Pancreas (tissue), 10 donors: ENCODE results near the gene PPP1R3A. TPM values are rescaled to one million over a fixed set of nuclear protein-coding genes. Genes with fewer than 3 reads are reported as not detected.

Source experiments
- ATAC-seq, 4 donors: fragments of 200-7000 bp; cut with Tn5 transposase; one replicate each; pipeline versions ENCODE4 v1.8.0 to v1.9.1; 2020; ENCODE audit warnings: mild to moderate bottlenecking in 4 of 4, moderate library complexity in 4 of 4
- DNase-seq, 6 donors: peaks; one replicate each; pipeline ENCODE4 v3.0.0-alpha.2; 2020
- FAIRE-seq: peaks from 2 replicates; lab custom pipeline; 2012; peaks lifted over from hg19 to GRCh38; lab: Jason Lieb, UNC
- H3K27ac ChIP-seq, 4 donors: fragments of 200-600 bp; sonication (generic); 1 replicate in 3 of 4; 2 replicates in 1 of 4; pipeline versions ENCODE4 v1.5.0 to v1.8.0; 2020
- H3K27me3 ChIP-seq, 4 donors: fragments of 200-600 bp; one replicate each; pipeline ENCODE4 v1.8.0; 2021
- H3K36me3 ChIP-seq, 3 donors: fragments of 200-600 bp; sonication (generic) in 1 of 3; one replicate each; pipeline versions ENCODE4 v1.5.0 to v1.8.0; 2020 to 2021
- H3K4me1 ChIP-seq, 3 donors: fragments of 200-600 bp; one replicate each; pipeline ENCODE4 v1.8.0; 2021
- H3K4me3 ChIP-seq, 4 donors: fragments of 200-600 bp; sonication (generic) in 2 of 4; one replicate each; pipeline versions ENCODE4 v1.5.0 to v1.8.0; 2020 to 2021
- H3K9me3 ChIP-seq, 4 donors: fragments of 200-600 bp; one replicate each; pipeline ENCODE4 v1.8.0; 2021
- WGBS, 2 donors: extraction: QIAGEN DNeasy Blood & Tissue Kit; methylation state at CpG; one replicate each; pipeline ENCODE4 v1.1.7; 2013; 5-methylcytosine and 5-hydroxymethylcytosine counted together
- intact Hi-C, 3 donors: fragments of 100-400 bp; cut with DNase I; formaldehyde crosslinking; loops; one replicate each; pipeline versions ENCODE4 v1.11.1 to v1.14.2; 2022
- polyA plus RNA-seq, 2 donors: library from polyadenylated mRNA; stranded (reverse); fragments of 200-250 nt; gene quantifications; one replicate each; pipeline ENCODE4 v1.2.3, GENCODE V29; 2013
- total RNA-seq, 6 donors: library from RNA; stranded (reverse); fragmentation: NEBNext Ultra II Directional in 4 of 6; extraction: Animal tissue kit (Norgen Biotek cat#: 25700) in 4 of 6; gene quantifications; one replicate each; pipeline versions ENCODE4 v1.2.1 to v1.2.4, GENCODE V29; 2021 to 2023
- TF ChIP-seq, protein P1 (sequence below), 4 donors: fragments of 200-600 bp; sonication (generic) in 3 of 4; IDR thresholded peaks; one replicate each; pipeline versions ENCODE4 v1.5.0 to v1.8.0; 2021; ENCODE audit warnings: antibody characterized with exemption in 4 of 4
- donor health status: healthy with polysubstance abuse.
- donor health status: DM: no; HTN: no; CAD: no; lungs with moderate emphysema.
- donor health status: DM: no; HTN: no; CAD: no.
- donor health status: control.
- donor health status: control.
- donor health status: Bipolar disorder and iron deficiency.
- donor health status: DM: yes; HTN: yes; CAD: no.
- donor health status: DM: no; HTN: no; CAD: no.
- donor health status: DM: no; HTN: no; CAD: no.
- donor health status: DM: yes; HTN: yes; CAD: no.

Gene PPP1R3A
- total and polyA plus RNA-seq, 8 donors: 0.08 TPM; not detected in 7

DNA sequence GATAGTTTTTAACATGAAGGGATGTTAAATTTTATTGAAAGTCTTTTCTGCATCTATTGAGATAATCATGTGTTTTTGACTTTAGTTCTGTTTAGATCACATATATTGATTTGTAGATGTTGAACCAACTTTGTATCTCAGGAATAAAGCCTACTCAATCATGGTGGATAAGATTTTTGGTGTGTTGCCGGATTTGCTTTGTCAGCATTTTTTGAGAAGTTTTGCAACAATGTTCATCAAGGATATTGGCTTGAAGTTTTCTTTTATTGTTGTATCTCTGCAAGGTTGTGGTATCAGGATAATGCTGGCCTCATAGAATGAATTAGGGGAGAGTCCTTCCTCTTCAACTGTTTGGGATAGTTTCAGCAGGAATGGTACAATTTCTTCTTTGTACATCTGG lies 9.3 kb upstream of the PPP1R3A start:
- WGBS, 2 donors: 54 to 66% methylated on average over 1 of the region's 1 CpG
- no peak for FAIRE-seq

DNA sequence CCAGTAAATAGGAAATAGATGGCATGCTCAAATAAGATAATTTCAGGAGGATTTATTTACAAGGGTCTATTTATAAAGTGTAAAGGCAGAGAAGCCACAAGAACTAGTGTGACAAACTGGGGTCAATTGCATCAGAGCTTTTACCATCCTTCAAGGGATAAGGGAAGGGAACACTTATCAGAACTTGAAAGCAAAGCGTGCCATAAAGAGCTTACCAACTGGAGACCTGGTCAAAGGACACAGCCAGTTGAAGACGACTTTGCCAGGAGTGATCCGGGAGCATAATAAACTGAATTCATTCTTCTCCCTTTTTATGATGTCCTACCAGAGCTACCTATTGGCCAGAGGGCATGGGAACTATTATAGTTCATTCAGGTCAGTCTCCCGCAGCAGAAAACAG lies 3.2 kb upstream of the PPP1R3A start:
- WGBS, 2 donors: 57 to 65% methylated on average over 4 of the region's 4 CpGs
- Histone ChIP-seq H3K9me3 (no peaks in the 10 kb centered on the region), H3K27ac (no peak overlapping the region), H3K4me3 (no peak overlapping the region), H3K27me3 (no peaks in the 10 kb centered on the region), H3K36me3 (no peaks in the 10 kb centered on the region), H3K4me1 (no peaks in the 10 kb centered on the region)
- DNase-seq: no peak
- TF ChIP-seq, protein P1, sequence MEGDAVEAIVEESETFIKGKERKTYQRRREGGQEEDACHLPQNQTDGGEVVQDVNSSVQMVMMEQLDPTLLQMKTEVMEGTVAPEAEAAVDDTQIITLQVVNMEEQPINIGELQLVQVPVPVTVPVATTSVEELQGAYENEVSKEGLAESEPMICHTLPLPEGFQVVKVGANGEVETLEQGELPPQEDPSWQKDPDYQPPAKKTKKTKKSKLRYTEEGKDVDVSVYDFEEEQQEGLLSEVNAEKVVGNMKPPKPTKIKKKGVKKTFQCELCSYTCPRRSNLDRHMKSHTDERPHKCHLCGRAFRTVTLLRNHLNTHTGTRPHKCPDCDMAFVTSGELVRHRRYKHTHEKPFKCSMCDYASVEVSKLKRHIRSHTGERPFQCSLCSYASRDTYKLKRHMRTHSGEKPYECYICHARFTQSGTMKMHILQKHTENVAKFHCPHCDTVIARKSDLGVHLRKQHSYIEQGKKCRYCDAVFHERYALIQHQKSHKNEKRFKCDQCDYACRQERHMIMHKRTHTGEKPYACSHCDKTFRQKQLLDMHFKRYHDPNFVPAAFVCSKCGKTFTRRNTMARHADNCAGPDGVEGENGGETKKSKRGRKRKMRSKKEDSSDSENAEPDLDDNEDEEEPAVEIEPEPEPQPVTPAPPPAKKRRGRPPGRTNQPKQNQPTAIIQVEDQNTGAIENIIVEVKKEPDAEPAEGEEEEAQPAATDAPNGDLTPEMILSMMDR (IDR thresholded peaks at IDR 0.05): no peak
- ATAC-seq: no peak
- FAIRE-seq: no peak
- intact Hi-C loops: no loop called here

More for the DNA sequence above, 9.3 kb upstream of the PPP1R3A start:
- intact Hi-C loops: no loop called here
- no peak for ATAC-seq
- Histone ChIP-seq H3K36me3 (no peaks in the 10 kb centered on the region), H3K27ac (no peak overlapping the region), H3K4me3 (no peak overlapping the region), H3K9me3 (no peaks in the 10 kb centered on the region), H3K4me1 (no peaks in the 10 kb centered on the region), H3K27me3 (no peaks in the 10 kb centered on the region)
- TF ChIP-seq, protein P1 (IDR thresholded peaks at IDR 0.05): no peak
- DNase-seq: no peak

DNA sequence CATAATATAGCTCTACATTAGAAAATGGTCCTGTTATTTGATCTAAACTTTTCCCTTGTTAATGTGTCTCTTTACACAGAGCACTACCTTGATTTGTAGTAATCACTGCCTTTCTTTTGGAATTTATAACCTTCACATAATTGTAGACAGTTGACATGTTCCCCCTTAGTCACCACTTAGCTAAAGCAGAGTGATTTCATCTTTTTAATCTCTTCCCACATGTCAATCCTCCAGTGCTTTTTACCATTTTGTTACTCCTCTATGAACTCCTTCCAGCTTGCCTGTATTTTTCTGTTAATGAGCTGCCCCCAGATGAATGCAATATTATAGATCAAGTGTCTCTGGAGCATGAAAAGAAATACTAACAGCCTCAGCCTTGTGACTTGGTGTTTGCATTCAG lies 2.6 kb upstream of the PPP1R3A start:
- Histone ChIP-seq H3K9me3 (no peaks in the 10 kb centered on the region), H3K4me3 (no peak overlapping the region), H3K27ac (no peak overlapping the region), H3K27me3 (no peaks in the 10 kb centered on the region), H3K4me1 (no peaks in the 10 kb centered on the region), H3K36me3 (no peaks in the 10 kb centered on the region)
- DNase-seq (no peak), ATAC-seq (no peak), FAIRE-seq (no peak)
- TF ChIP-seq, protein P1 (IDR thresholded peaks at IDR 0.05): no peak
- intact Hi-C loops: no loop called here

DNA sequence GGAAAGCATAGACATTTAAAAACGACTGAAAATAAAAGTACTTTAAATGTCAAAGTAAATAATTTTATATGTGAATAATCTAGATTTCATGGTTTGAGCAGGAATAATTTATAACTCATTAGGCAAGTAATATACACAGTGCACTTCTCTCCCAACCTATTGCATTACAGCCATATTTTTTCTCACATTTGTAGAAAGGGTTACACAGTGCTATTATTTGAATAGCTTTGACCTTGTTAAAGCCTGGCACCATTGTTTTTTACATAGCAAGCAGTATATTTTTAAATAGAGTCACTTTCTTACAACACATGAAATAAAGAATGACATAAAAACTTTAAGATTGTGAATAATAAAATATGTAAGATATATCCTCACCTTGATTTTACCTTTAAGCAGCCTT lies 969 bp downstream of the PPP1R3A start:
- TF ChIP-seq, protein P1 (IDR thresholded peaks at IDR 0.05): no peak
- Histone ChIP-seq H3K27ac (no peak overlapping the region), H3K4me1 (no peaks in the 10 kb centered on the region), H3K36me3 (no peaks in the 10 kb centered on the region), H3K9me3 (no peaks in the 10 kb centered on the region), H3K27me3 (no peaks in the 10 kb centered on the region), H3K4me3 (no peak overlapping the region)
- DNase-seq (no peak), ATAC-seq (no peak), FAIRE-seq (no peak)
- intact Hi-C loops: no loop called here
- 13 to 16% methylated on average over 1 of the region's 1 CpG for WGBS, 2 donors

DNA sequence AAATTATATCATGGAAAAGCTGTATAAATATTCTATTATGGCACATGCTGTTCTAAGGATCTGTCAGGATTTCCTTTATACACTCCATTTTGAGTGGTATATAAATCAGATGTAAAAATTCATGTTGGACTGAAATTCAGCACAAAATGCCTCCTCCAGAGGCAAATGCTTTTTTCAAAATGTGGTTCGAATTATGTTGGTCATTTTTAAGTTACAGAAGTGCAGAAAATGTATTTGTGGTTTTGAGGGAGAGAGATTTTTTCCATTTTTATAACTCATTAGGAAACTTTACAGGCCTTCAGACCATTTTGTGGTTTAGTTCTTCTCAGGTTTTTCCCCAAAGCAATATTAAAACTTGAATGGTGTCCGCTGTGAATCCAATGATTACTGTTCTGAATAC lies 2.9 kb downstream of the PPP1R3A start:
- intact Hi-C loops: no loop called here
- no peaks in the 10 kb centered on the region for H3K36me3 ChIP-seq
- no peak for FAIRE-seq

More for the DNA sequence above, 2.9 kb downstream of the PPP1R3A start:
- WGBS, 2 donors: 55 to 70% methylated on average over 2 of the region's 2 CpGs
- Histone ChIP-seq H3K27ac (no peak overlapping the region), H3K4me3 (no peak overlapping the region), H3K4me1 (no peaks in the 10 kb centered on the region), H3K9me3 (no peaks in the 10 kb centered on the region), H3K27me3 (no peaks in the 10 kb centered on the region)
- TF ChIP-seq, protein P1 (IDR thresholded peaks at IDR 0.05): no peak
- DNase-seq (no peak), ATAC-seq (no peak)
